Endodermal cell (in vitro differentiated cells): ENCODE data around the gene LRP1. TPM values are rescaled to one million over a fixed set of nuclear protein-coding genes. Genes with fewer than 3 reads are reported as not detected.

Experiments used
- DNase-seq: peaks from one replicate; pipeline ENCODE4 v3.0.0-alpha.2; 2017
- H3K27ac ChIP-seq: 2 replicates; pipeline ENCODE4 v1.5.1; 2013; ENCODE audit warnings: mild to moderate bottlenecking, low read depth, low read length, moderate library complexity
- H3K27me3 ChIP-seq: 2 replicates; pipeline ENCODE4 v1.6.1; 2013; ENCODE audit warnings: mild to moderate bottlenecking, low read length, moderate library complexity; ENCODE audit not compliant: insufficient read depth, control insufficient read depth, poor library complexity, severe bottlenecking
- H3K36me3 ChIP-seq: 2 replicates; pipeline ENCODE4 v1.7.0; 2013; ENCODE audit warnings: mild to moderate bottlenecking, low read length, moderate library complexity; ENCODE audit not compliant: control insufficient read depth, insufficient read depth
- H3K4me1 ChIP-seq: one replicate; pipeline ENCODE4 v1.7.0; 2013; ENCODE audit warnings: low read length; ENCODE audit not compliant: control insufficient read depth, insufficient read depth
- H3K4me3 ChIP-seq: 2 replicates; pipeline ENCODE4 v1.5.1; 2013; ENCODE audit warnings: mild to moderate bottlenecking, low read length, moderate library complexity
- H3K9ac ChIP-seq: 2 replicates; pipeline ENCODE4 v1.6.1; 2013; ENCODE audit warnings: mild to moderate bottlenecking, low read length, moderate library complexity; ENCODE audit not compliant: poor library complexity, severe bottlenecking; ENCODE audit errors: extremely low read depth
- H3K9me3 ChIP-seq: 2 replicates; pipeline ENCODE4 v1.6.1; 2013; ENCODE audit warnings: mild to moderate bottlenecking, low read length, moderate library complexity; ENCODE audit not compliant: control insufficient read depth
- H3K27ac Mint-ChIP-seq: 2 replicates; pipeline ENCODE4 v1.8.0; 2020; ENCODE audit warnings: mixed read lengths
- H3K27me3 Mint-ChIP-seq: 2 replicates; pipeline ENCODE4 v1.8.0; 2021; ENCODE audit warnings: mild to moderate bottlenecking, mixed read lengths; ENCODE audit not compliant: insufficient read depth
- H3K36me3 Mint-ChIP-seq: 2 replicates; pipeline ENCODE4 v1.8.0; 2020; ENCODE audit warnings: low read depth, mixed read lengths
- H3K4me1 Mint-ChIP-seq: 2 replicates; pipeline ENCODE4 v1.8.0; 2020; ENCODE audit warnings: mixed read lengths
- H3K4me3 Mint-ChIP-seq: 2 replicates; pipeline ENCODE4 v1.8.0; 2020; ENCODE audit warnings: mild to moderate bottlenecking, moderate library complexity, mixed read lengths
- H3K9me3 Mint-ChIP-seq: 2 replicates; pipeline ENCODE4 v1.8.0; 2020; ENCODE audit warnings: mild to moderate bottlenecking, mixed read lengths
- CTCF ChIP-seq: fragments of 200-600 bp; sonication (generic); conservative IDR thresholded peaks from 2 replicates; pipeline ENCODE4 v1.5.0; 2021; ENCODE audit warnings: antibody characterized with exemption, mild to moderate bottlenecking
- WGBS, 2 experiments: methylation state at CpG; one replicate each; pipeline versions ENCODE4 v1.1.5 to v1.1.7; 2013; ENCODE audit warnings: missing lambda C conversion rate in 2 of 2, mixed read lengths in 1 of 2; ENCODE audit not compliant: insufficient coverage in 1 of 2, insufficient read length in 1 of 2; 5-methylcytosine and 5-hydroxymethylcytosine counted together
- total RNA-seq, 2 donors: library from RNA; stranded (reverse); fragmentation: NEBNext Ultra II Directional in 1 of 2; extraction: Animal tissue kit (Norgen Biotek cat#: 25700) in 1 of 2; gene quantifications; 2 replicates in 1 of 2; 3 replicates in 1 of 2; pipeline ENCODE4 v1.2.1, GENCODE V29; 2021

Gene LRP1
- total RNA-seq, 2 donors from 2014 or later: 74.5 to 87.7 TPM

- no peak for TF ChIP-seq CTCF
- Mint-ChIP-seq H3K4me1 (peaks cover 44% of the 10 kb centered on the region), H3K36me3 (peaks cover 12% of the 10 kb centered on the region), H3K4me3 (no peak overlapping the region), H3K27ac (peak overlapping the region; percentile 50), H3K9me3 (no peaks in the 10 kb centered on the region), H3K27me3 (no peaks in the 10 kb centered on the region)
- Histone ChIP-seq H3K27me3 (no peaks in the 10 kb centered on the region), H3K4me3 (no peak overlapping the region), H3K27ac (peak overlapping the region; percentile 62), H3K4me1 (peaks cover 13% of the 10 kb centered on the region), H3K36me3 (peaks cover 12% of the 10 kb centered on the region), H3K9me3 (no peaks in the 10 kb centered on the region), H3K9ac (no peak overlapping the region)
- 78 to 92% methylated on average over 6 to 9 of the region's 9 CpGs for WGBS, 2 experiments
- DNase-seq: peak; percentile 66
Observed at GRCh38 chr12:57134949-57135348, 6.7 kb downstream of the LRP1 start.

GRCh38 chr12:57135527-57136326 lies 7.4 kb downstream of the LRP1 start:
- Histone ChIP-seq H3K4me1 (peaks cover 13% of the 10 kb centered on the region), H3K9ac (peak overlapping the region; percentile 11), H3K9me3 (no peaks in the 10 kb centered on the region), H3K4me3 (no peak overlapping the region), H3K36me3 (peaks cover 18% of the 10 kb centered on the region), H3K27me3 (no peaks in the 10 kb centered on the region), H3K27ac (peak overlapping the region; percentile 62)
- Mint-ChIP-seq H3K27me3 (no peaks in the 10 kb centered on the region), H3K4me1 (peaks cover 38% of the 10 kb centered on the region), H3K4me3 (no peak overlapping the region), H3K9me3 (no peaks in the 10 kb centered on the region), H3K27ac (peak overlapping the region; percentile 50), H3K36me3 (peaks cover 15% of the 10 kb centered on the region)
- TF ChIP-seq CTCF: no peak
- peak; percentile 77 for DNase-seq
- 32 to 72% methylated on average over 3 to 18 of the region's 18 CpGs for WGBS, 2 experiments

GRCh38 chr12:57138526-57139272 lies 10.4 kb downstream of the LRP1 start:
- Mint-ChIP-seq H3K4me1 (peaks cover 13% of the 10 kb centered on the region), H3K36me3 (peaks cover 38% of the 10 kb centered on the region), H3K4me3 (no peak overlapping the region), H3K27ac (peak overlapping the region; percentile 71), H3K27me3 (no peaks in the 10 kb centered on the region), H3K9me3 (no peaks in the 10 kb centered on the region)
- WGBS, 2 experiments: 84 to 94% methylated on average over 7 to 13 of the region's 13 CpGs
- Histone ChIP-seq H3K4me1 (peaks cover 10% of the 10 kb centered on the region), H3K27ac (no peak overlapping the region), H3K9me3 (no peaks in the 10 kb centered on the region), H3K4me3 (no peak overlapping the region), H3K36me3 (peaks cover 32% of the 10 kb centered on the region), H3K27me3 (no peaks in the 10 kb centered on the region), H3K9ac (no peak overlapping the region)
- no peak for TF ChIP-seq CTCF
- DNase-seq: peak; percentile 51
